HCT116 (cell line): ENCODE measurements around the gene AP3D1. TPM values are rescaled to one million over a fixed set of nuclear protein-coding genes. Genes with fewer than 3 reads are reported as not detected.

ENCODE experiments used
- ATAC-seq: fragments of 200-7000 bp; cut with Tn5 transposase; 2 replicates; pipeline ENCODE4 v1.9.1; 2020; ENCODE audit warnings: mild to moderate bottlenecking, moderate library complexity
- BruUV-seq: library from RNA; stranded (reverse); fragments of 400-500 nt; replicated peaks from 2 replicates; lab custom pipeline; 2021; lab: Mats Ljungman, UMichigan
- CTCF ChIA-PET: fragments of 300-600 bp; sonication (Branson Sonifier 250); formaldehyde crosslinking; loops from one replicate; lab custom pipeline; 2021; ENCODE audit warnings: antibody characterized with exemption; lab: Charles Lee
- POLR2A ChIA-PET: fragments of 300-600, 350-600 bp; sonication (Branson Sonifier 250); formaldehyde crosslinking; loops from one replicate; lab custom pipeline; 2021; ENCODE audit warnings: antibody characterized with exemption; lab: Charles Lee
- RAD21 ChIA-PET, 2 experiments: fragments of 300-600 bp; sonication (Branson Sonifier 250); formaldehyde crosslinking; loops; one replicate each; lab custom pipeline; 2023; ENCODE audit warnings: low total read pairs in 2 of 2; ENCODE audit not compliant: uncharacterized antibody in 2 of 2, unreplicated experiment in 2 of 2, low non-redundant PET in 1 of 2; lab: Charles Lee
- DNase-seq: peaks from one replicate; pipeline ENCODE4 v3.0.0-alpha.2; 2010; ENCODE audit warnings: low read depth, low spot score
- H2AFZ ChIP-seq: fragments of 200-600 bp; shearing (Covaris generic), sonication (generic); 2 replicates; pipeline ENCODE4 v1.6.1; 2017; ENCODE audit warnings: low read depth, mixed run types, mixed read lengths, antibody characterized with exemption, low read length; ENCODE audit not compliant: poor library complexity, severe bottlenecking
- H3K27ac ChIP-seq: 2 replicates; pipeline ENCODE4 v1.5.1; 2012; ENCODE audit warnings: low read depth, low read length
- H3K27me3 ChIP-seq: fragments of 200-600 bp; sonication (generic); 2 replicates; pipeline ENCODE4 v1.6.1; 2016; ENCODE audit warnings: mixed run types, low read length, mixed read lengths; ENCODE audit not compliant: insufficient read depth
- H3K36me3 ChIP-seq, 2 experiments: fragments of 200-500 bp in 1 of 2; fragments of 200-600 bp in 1 of 2; sonication (Bioruptor generic) in 1 of 2; sonication (generic) in 1 of 2; 2 replicates each; pipeline versions ENCODE4 v1.5.1 to v1.6.1; 2014 to 2016; ENCODE audit warnings: low read length in 2 of 2, inconsistent platforms in 1 of 2, mixed read lengths in 1 of 2, mixed run types in 1 of 2; ENCODE audit not compliant: insufficient read depth in 2 of 2, control insufficient read depth in 1 of 2
- H3K4me1 ChIP-seq, 2 experiments: fragments of 200-600 bp in 1 of 2; sonication (generic) in 1 of 2; 2 replicates each; pipeline versions ENCODE4 v1.5.1 to v1.6.1; 2012 to 2017; ENCODE audit warnings: low read length in 2 of 2, inconsistent platforms in 1 of 2, mild to moderate bottlenecking in 1 of 2, mixed read lengths in 1 of 2, mixed run types in 1 of 2, moderate library complexity in 1 of 2; ENCODE audit not compliant: insufficient read depth in 2 of 2, control insufficient read depth in 1 of 2
- H3K4me2 ChIP-seq: fragments of 200-600 bp; sonication (generic); 2 replicates; pipeline ENCODE4 v1.6.1; 2017; ENCODE audit warnings: mixed run types, low read length, mixed read lengths
- H3K4me3 ChIP-seq, 2 experiments: fragments of 200-600 bp in 1 of 2; sonication (generic) in 1 of 2; replicated peaks in 1 of 2; 2 replicates each; pipeline ENCODE4 v1.5.1; 2011 to 2016; ENCODE audit warnings: low read length in 2 of 2, control low read depth in 1 of 2, low read depth in 1 of 2, mild to moderate bottlenecking in 1 of 2, mixed read lengths in 1 of 2, mixed run types in 1 of 2
- H3K79me2 ChIP-seq: fragments of 200-600 bp; sonication (generic); 2 replicates; pipeline ENCODE4 v1.6.1; 2017; ENCODE audit warnings: mild to moderate bottlenecking, mixed run types, low read length, moderate library complexity, mixed read lengths; ENCODE audit not compliant: insufficient read depth
- H3K9ac ChIP-seq: fragments of 200-600 bp; sonication (generic); 2 replicates; pipeline ENCODE4 v1.6.1; 2016; ENCODE audit warnings: low read length, mixed read lengths
- H3K9me2 ChIP-seq: fragments of 200-600 bp; sonication (generic), shearing (Covaris generic); 2 replicates; pipeline ENCODE4 v1.6.1; 2017; ENCODE audit warnings: mixed run types, mild to moderate bottlenecking, moderate library complexity; ENCODE audit not compliant: insufficient read depth
- H3K9me3 ChIP-seq, 2 experiments: fragments of 200-500 bp in 1 of 2; fragments of 200-600 bp in 1 of 2; sonication (Bioruptor generic) in 1 of 2; sonication (generic) in 1 of 2; 2 replicates each; pipeline ENCODE4 v1.6.1; 2014 to 2017; ENCODE audit warnings: low read length in 2 of 2, mixed read lengths in 2 of 2, inconsistent platforms in 1 of 2, low read depth in 1 of 2, mild to moderate bottlenecking in 1 of 2, mixed run types in 1 of 2, moderate library complexity in 1 of 2; ENCODE audit not compliant: control insufficient read depth in 1 of 2, insufficient read depth in 1 of 2
- H4K20me1 ChIP-seq: fragments of 200-600 bp; sonication (generic), shearing (Covaris generic); 2 replicates; pipeline ENCODE4 v1.6.1; 2017; ENCODE audit warnings: mixed run types, mild to moderate bottlenecking, moderate library complexity; ENCODE audit not compliant: insufficient read depth
- CBX3 ChIP-seq: IDR thresholded peaks from 2 replicates; pipeline ENCODE4 v1.6.1; 2012; ENCODE audit warnings: low read depth
- ELF1 ChIP-seq: IDR thresholded peaks from 2 replicates; pipeline ENCODE4 v1.6.1; 2012; ENCODE audit warnings: low read depth, borderline replicate concordance
- EZH2 ChIP-seq: fragments of 200-600 bp; sonication (generic); IDR thresholded peaks from 2 replicates; pipeline ENCODE4 v1.6.1; 2017; ENCODE audit warnings: antibody characterized with exemption, mixed run types
- EZH2phosphoT487 ChIP-seq: fragments of 200-600 bp; IDR thresholded peaks from 2 replicates; pipeline ENCODE4 v1.6.1; 2018; ENCODE audit warnings: antibody characterized with exemption, borderline replicate concordance
- POLR2A ChIP-seq: IDR thresholded peaks from 2 replicates; pipeline ENCODE4 v1.7.0; 2011; ENCODE audit warnings: borderline replicate concordance; ENCODE audit not compliant: insufficient read depth, insufficient read length; ENCODE audit errors: extremely low read depth
- POLR2AphosphoS5 ChIP-seq: IDR thresholded peaks from 2 replicates; pipeline ENCODE4 v1.6.1; 2011; ENCODE audit warnings: mild to moderate bottlenecking, low read depth, low read length, moderate library complexity
- RAD21 ChIP-seq: IDR thresholded peaks from 2 replicates; pipeline ENCODE4 v1.6.1; 2012; ENCODE audit warnings: low read depth, mild to moderate bottlenecking
- SIN3A ChIP-seq: IDR thresholded peaks from 2 replicates; pipeline ENCODE4 v1.6.1; 2012; ENCODE audit warnings: low read depth
- SP1 ChIP-seq: IDR thresholded peaks from 2 replicates; pipeline ENCODE4 v1.6.1; 2012; ENCODE audit warnings: low read depth
- YY1 ChIP-seq: IDR thresholded peaks from 2 replicates; pipeline ENCODE4 v1.6.1; 2011; ENCODE audit warnings: low read length, low read depth, moderate library complexity, mild to moderate bottlenecking; ENCODE audit not compliant: insufficient replicate concordance; ENCODE audit errors: extremely low read depth
- ZNF274 ChIP-seq: fragments of 200-500 bp; sonication (Bioruptor generic); IDR thresholded peaks from 2 replicates; pipeline ENCODE4 v1.6.1; 2014; ENCODE audit warnings: mild to moderate bottlenecking, low read depth, low read length, inconsistent platforms
- intact Hi-C: fragments of 100-400 bp; cut with micrococcal nuclease; formaldehyde crosslinking; loops from 2 replicates; pipeline ENCODE4 v1.10.0; 2022
- total RNA-seq: library from RNA; stranded (reverse); gene quantifications from one replicate; pipeline ENCODE4 v1.2.1, GENCODE V29; 2021; ENCODE audit not compliant: unreplicated experiment
- TF ChIP-seq, protein P1 (sequence below): IDR thresholded peaks from 2 replicates; pipeline ENCODE4 v1.6.1; 2011; ENCODE audit warnings: mild to moderate bottlenecking, low read length, moderate library complexity; ENCODE audit not compliant: insufficient replicate concordance; ENCODE audit errors: extremely low read depth
- TF ChIP-seq, protein P2 (sequence below): IDR thresholded peaks from 2 replicates; pipeline ENCODE4 v1.6.1; 2012; ENCODE audit warnings: low read depth

Gene AP3D1
- total RNA-seq, 1 experiment from 2014 or later = 137 TPM

DNA sequence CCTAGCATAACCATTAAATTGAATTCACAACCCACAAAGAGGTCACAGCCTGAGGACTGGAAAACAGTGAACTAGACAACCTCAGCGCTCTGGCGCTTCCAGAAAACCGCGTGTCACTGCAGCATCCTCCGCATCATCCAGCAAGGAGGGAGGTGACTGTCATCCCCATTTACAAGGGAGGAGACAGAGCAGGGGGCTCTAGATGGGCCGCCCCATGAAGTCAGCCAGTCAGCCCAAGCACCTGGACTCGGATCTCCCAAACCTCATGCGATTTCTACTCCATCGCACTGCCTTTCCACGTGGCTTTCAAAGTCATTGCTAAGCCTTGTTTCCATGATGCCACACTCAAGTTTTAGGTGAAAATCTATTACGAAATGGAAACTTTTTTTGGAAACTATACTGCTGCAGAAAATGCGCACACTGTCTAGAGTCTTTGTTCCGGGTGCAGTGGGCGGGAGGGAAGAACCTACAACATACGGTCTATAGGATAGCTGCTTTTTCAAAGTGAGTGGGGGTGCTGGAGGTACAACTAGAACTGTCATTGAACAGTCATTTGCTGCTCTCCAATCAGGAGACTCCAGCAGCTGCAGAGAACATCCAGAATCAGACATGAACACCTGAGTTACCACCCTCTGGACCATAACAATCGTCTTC is 2.8 kb downstream of the AP3D1 start:
- CTCF ChIA-PET = no interaction called here
- no peak overlapping the region for H3K4me3 ChIP-seq
- no peak overlapping the region for H2AFZ ChIP-seq
- TF ChIP-seq POLR2AphosphoS5 (no peak), RAD21 (no peak), POLR2A (no peak), ELF1 (no peak), ZNF274 (no peak), SP1 (no peak), EZH2phosphoT487 (no peak), SIN3A (no peak), EZH2 (no peak), YY1 (no peak), CBX3 (no peak)
- TF ChIP-seq, protein P1, sequence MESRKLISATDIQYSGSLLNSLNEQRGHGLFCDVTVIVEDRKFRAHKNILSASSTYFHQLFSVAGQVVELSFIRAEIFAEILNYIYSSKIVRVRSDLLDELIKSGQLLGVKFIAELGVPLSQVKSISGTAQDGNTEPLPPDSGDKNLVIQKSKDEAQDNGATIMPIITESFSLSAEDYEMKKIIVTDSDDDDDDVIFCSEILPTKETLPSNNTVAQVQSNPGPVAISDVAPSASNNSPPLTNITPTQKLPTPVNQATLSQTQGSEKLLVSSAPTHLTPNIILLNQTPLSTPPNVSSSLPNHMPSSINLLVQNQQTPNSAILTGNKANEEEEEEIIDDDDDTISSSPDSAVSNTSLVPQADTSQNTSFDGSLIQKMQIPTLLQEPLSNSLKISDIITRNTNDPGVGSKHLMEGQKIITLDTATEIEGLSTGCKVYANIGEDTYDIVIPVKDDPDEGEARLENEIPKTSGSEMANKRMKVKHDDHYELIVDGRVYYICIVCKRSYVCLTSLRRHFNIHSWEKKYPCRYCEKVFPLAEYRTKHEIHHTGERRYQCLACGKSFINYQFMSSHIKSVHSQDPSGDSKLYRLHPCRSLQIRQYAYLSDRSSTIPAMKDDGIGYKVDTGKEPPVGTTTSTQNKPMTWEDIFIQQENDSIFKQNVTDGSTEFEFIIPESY = no peak
- TF ChIP-seq, protein P2, sequence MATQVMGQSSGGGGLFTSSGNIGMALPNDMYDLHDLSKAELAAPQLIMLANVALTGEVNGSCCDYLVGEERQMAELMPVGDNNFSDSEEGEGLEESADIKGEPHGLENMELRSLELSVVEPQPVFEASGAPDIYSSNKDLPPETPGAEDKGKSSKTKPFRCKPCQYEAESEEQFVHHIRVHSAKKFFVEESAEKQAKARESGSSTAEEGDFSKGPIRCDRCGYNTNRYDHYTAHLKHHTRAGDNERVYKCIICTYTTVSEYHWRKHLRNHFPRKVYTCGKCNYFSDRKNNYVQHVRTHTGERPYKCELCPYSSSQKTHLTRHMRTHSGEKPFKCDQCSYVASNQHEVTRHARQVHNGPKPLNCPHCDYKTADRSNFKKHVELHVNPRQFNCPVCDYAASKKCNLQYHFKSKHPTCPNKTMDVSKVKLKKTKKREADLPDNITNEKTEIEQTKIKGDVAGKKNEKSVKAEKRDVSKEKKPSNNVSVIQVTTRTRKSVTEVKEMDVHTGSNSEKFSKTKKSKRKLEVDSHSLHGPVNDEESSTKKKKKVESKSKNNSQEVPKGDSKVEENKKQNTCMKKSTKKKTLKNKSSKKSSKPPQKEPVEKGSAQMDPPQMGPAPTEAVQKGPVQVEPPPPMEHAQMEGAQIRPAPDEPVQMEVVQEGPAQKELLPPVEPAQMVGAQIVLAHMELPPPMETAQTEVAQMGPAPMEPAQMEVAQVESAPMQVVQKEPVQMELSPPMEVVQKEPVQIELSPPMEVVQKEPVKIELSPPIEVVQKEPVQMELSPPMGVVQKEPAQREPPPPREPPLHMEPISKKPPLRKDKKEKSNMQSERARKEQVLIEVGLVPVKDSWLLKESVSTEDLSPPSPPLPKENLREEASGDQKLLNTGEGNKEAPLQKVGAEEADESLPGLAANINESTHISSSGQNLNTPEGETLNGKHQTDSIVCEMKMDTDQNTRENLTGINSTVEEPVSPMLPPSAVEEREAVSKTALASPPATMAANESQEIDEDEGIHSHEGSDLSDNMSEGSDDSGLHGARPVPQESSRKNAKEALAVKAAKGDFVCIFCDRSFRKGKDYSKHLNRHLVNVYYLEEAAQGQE = no peak
- intact Hi-C loops = no loop called here
- BruUV-seq = no TSS peak
- no peak overlapping the region for H3K9ac ChIP-seq
- DNase-seq = no peak
- H3K9me3 ChIP-seq = no peaks in the 10 kb centered on the region
- H3K36me3 ChIP-seq = peaks cover 0 to 6% of the 10 kb centered on the region in 2 experiments; a peak in 2 of 4 replicates
- H3K27ac ChIP-seq = no peak overlapping the region
- H3K4me2 ChIP-seq = 0 out of 2 replicates have a peak overlapping the region, but pooled peaks have one; percentile 11
- no peak for ATAC-seq
- RAD21 ChIA-PET = interaction anchor here in 1 of 2 experiments (0.6 kb wide), 1 partner anchor 130 kb away, joined by 4 read pairs; no protein-coding TSS in a partner anchor
- H3K4me1 ChIP-seq = peaks cover 25 to 31% of the 10 kb centered on the region in 2 experiments; a peak in 3 of 4 replicates
- H3K79me2 ChIP-seq = peaks cover 76% of the 10 kb centered on the region
- no peaks in the 10 kb centered on the region for H3K9me2 ChIP-seq
- no peaks in the 10 kb centered on the region for H3K27me3 ChIP-seq
- POLR2A ChIA-PET = no interaction called here
- no peaks in the 10 kb centered on the region; the same call in 1 of the 2 replicates for H4K20me1 ChIP-seq
